ENCODE data around the gene C1QTNF2. TPM values are rescaled to one million over a fixed set of nuclear protein-coding genes. Genes with fewer than 3 reads are reported as not detected.

The C1QTNF2 gene
- total and polyA plus RNA-seq, 2 of the 8 experiments (the other 6 are each of a cell fraction or from before 2014, with no cell fraction given): 1.0 to 2.0 TPM

DNA sequence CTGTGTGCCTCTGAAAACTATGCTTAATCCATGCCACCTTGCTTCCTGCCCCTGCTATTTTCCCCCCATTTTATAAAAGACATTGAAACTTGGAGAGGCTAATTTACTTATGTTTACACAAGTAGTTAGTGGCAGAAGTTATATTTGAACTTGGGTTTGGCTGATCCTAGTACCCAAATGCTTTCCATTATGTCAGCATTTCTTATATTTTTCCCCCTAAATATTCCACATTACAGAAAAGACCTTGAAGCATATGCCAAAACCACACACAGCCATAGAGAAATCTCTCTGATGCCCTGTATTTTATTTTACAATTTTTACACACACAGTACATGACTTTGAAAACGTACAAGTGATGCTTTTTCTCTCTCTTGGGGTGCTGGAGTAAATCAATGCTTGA is 11.2 kb downstream of the C1QTNF2 start:
- FAIRE-seq: no peak
- WGBS, 2 experiments (ENCODE audit: extremely low coverage in 1 of 2, insufficient coverage in 1 of 2, insufficient read length in 1 of 2, insufficient replicate concordance in 2 of 2, low coverage in 1 of 2, low lambda C conversion rate in 2 of 2, missing lambda C conversion rate in 1 of 2): 81% methylated on average over 1 of the region's 1 CpG; no CpG with 5 or more reads in 1 of the 2 experiments
- no peak for TF ChIP-seq HDAC6 (IDR thresholded peaks at IDR 0.05; ENCODE audit: low read depth, low read length)
- TF ChIP-seq RNF2 (IDR thresholded peaks at IDR 0.05; ENCODE audit: borderline replicate concordance, low read depth, low read length, missing control alignments, poor library complexity, severe bottlenecking): no peak
- TF ChIP-seq POLR2AphosphoS5 (IDR thresholded peaks at IDR 0.05; ENCODE audit: low read depth, low read length): no peak
- no peak for TF ChIP-seq MAFK (IDR thresholded peaks at IDR 0.05; ENCODE audit: low read depth, low read length)
- TF ChIP-seq TCF12 (IDR thresholded peaks at IDR 0.05; ENCODE audit: low read depth, low read length): no peak
- no peak for TF ChIP-seq SIRT6 (IDR thresholded peaks at IDR 0.05; ENCODE audit: low read length)
- TF ChIP-seq EGR1 (IDR thresholded peaks at IDR 0.05; ENCODE audit: borderline replicate concordance, low read depth, low read length): no peak
- TF ChIP-seq NRF1 (IDR thresholded peaks at IDR 0.05; ENCODE audit: low read depth, low read length): no peak
- no peak for TF ChIP-seq POU5F1 (IDR thresholded peaks at IDR 0.05; ENCODE audit: low read depth, low read length)

More for the DNA sequence above, 11.2 kb downstream of the C1QTNF2 start:
- no peak overlapping the region for H2BK20ac ChIP-seq (ENCODE audit: low read length)
- no peaks in the 10 kb centered on the region for H3K36me3 ChIP-seq (ENCODE audit: control insufficient read depth in 2 of 4, insufficient read depth in 4 of 4, low read length in 3 of 4)
- no peak overlapping the region for H2AK5ac ChIP-seq (ENCODE audit: low read depth, low read length)
- no peak overlapping the region for H3K14ac ChIP-seq (ENCODE audit: insufficient read length)
- H3K27ac ChIP-seq (ENCODE audit: low read depth, low read length): no peak overlapping the region
- POLR2A ChIA-PET (ENCODE audit: partially characterized antibody): interaction anchor here (0.5 to 1.2 kb wide), 3 partner anchors 11 to 47 kb away, joined by 3 read pairs; partner anchors contain the start of genes C1QTNF2 and CCNJL
- no peaks in the 10 kb centered on the region for H3K79me1 ChIP-seq (ENCODE audit: low read depth, low read length)
- H3K9ac ChIP-seq (replicated peaks in 1 of 4; ENCODE audit: extremely low read depth in 1 of 4, low read depth in 3 of 4, low read length in 3 of 4): no peak overlapping the region
- no peak overlapping the region for H3K18ac ChIP-seq (ENCODE audit: extremely low read depth, low read length)
- no peak overlapping the region for H3K4me3 ChIP-seq (ENCODE audit: extremely low read depth in 1 of 4, insufficient read depth in 2 of 4, low read depth in 3 of 4, low read length in 4 of 4)
- no peak overlapping the region for H2BK5ac ChIP-seq (ENCODE audit: low read depth, low read length)
- no peak overlapping the region for H2BK120ac ChIP-seq (replicated peaks; ENCODE audit: low read depth, low read length)
- no peak overlapping the region for H4K5ac ChIP-seq (ENCODE audit: insufficient read length, low read depth, low read length)
- H3K23ac ChIP-seq (ENCODE audit: insufficient read length): no peak overlapping the region
- no peak overlapping the region for H3K4me2 ChIP-seq (ENCODE audit: insufficient read depth in 1 of 2, low read depth in 2 of 2, low read length in 2 of 2)
- no peaks in the 10 kb centered on the region for H3K9me3 ChIP-seq (ENCODE audit: insufficient read depth in 2 of 2, low read depth in 1 of 2, low read length in 1 of 2)
- H4K8ac ChIP-seq (ENCODE audit: extremely low read depth, insufficient read depth, low read length): no peak overlapping the region
- no peak overlapping the region for H3K56ac ChIP-seq (replicated peaks; ENCODE audit: insufficient read length, low read depth, low read length)
- H3K23me2 ChIP-seq (ENCODE audit: low read depth, low read length): no peaks in the 10 kb centered on the region
- CTCF ChIA-PET (ENCODE audit: partially characterized antibody): interaction anchor here (0.6 to 6.1 kb wide), 9 partner anchors 11 to 346 kb away, joined by 3 to 30 read pairs (median 3); partner anchors contain the start of gene C1QTNF2
- no peaks in the 10 kb centered on the region for H4K20me1 ChIP-seq (replicated peaks in 1 of 2; ENCODE audit: control insufficient read depth in 1 of 2, insufficient read depth in 2 of 2, low read length in 2 of 2)
- no peaks in the 10 kb centered on the region; a peak in 1 of 7 replicates for H3K27me3 ChIP-seq (replicated peaks in 1 of 4; ENCODE audit: control insufficient read depth in 3 of 4, extremely low read depth in 1 of 4, insufficient read depth in 3 of 4, low read length in 3 of 4)
- no peak overlapping the region for H2AFZ ChIP-seq (ENCODE audit: low read length)
- no peak for DNase-seq (ENCODE audit: low read depth in 1 of 2, low spot score in 2 of 2)
- no peak overlapping the region for H4K91ac ChIP-seq (replicated peaks; ENCODE audit: insufficient read length, low read length)
- H3K79me2 ChIP-seq (ENCODE audit: control insufficient read depth in 1 of 2, insufficient read depth in 2 of 2, low read length in 2 of 2): no peaks in the 10 kb centered on the region
- no peak overlapping the region for H2BK12ac ChIP-seq (ENCODE audit: low read depth, low read length)
- peaks cover 0 to 2% (median 1%) of the 10 kb centered on the region in 4 experiments; a peak in 5 of 7 replicates for H3K4me1 ChIP-seq (replicated peaks in 1 of 4; ENCODE audit: control insufficient read depth in 3 of 4, insufficient read depth in 4 of 4, low read length in 3 of 4)
- no peak overlapping the region for H2BK15ac ChIP-seq (ENCODE audit: low read length)
- H3K4ac ChIP-seq (replicated peaks; ENCODE audit: insufficient read length, low read depth, low read length): no peak overlapping the region
